Left lung (tissue), 10 donors: ENCODE measurements around the gene UNC13A. TPM values are rescaled to one million over a fixed set of nuclear protein-coding genes. Genes with fewer than 3 reads are reported as not detected.

Source experiments
- ATAC-seq: fragments of 200-7000 bp; cut with Tn5 transposase; one replicate; pipeline ENCODE4 v1.9.1; 2020; ENCODE audit warnings: moderate library complexity
- DNase-seq, 4 donors: peaks; one replicate each; pipeline ENCODE4 v3.0.0-alpha.2; 2013 to 2020
- H3K27ac ChIP-seq, 2 donors: fragments of 200-600 bp; sonication (generic) in 1 of 2; one replicate each; pipeline versions ENCODE4 v1.5.0 to v1.8.0; 2020 to 2021
- H3K27me3 ChIP-seq, 2 donors: fragments of 200-600 bp; sonication (generic) in 1 of 2; one replicate each; pipeline versions ENCODE4 v1.5.0 to v1.8.0; 2020 to 2021
- H3K36me3 ChIP-seq, 2 donors: fragments of 200-600 bp; sonication (generic) in 1 of 2; one replicate each; pipeline versions ENCODE4 v1.5.0 to v1.8.0; 2020 to 2021
- H3K4me1 ChIP-seq, 2 donors: fragments of 200-600 bp; one replicate each; pipeline ENCODE4 v1.8.0; 2021
- H3K4me3 ChIP-seq, 2 donors: fragments of 200-600 bp; sonication (generic) in 1 of 2; one replicate each; pipeline versions ENCODE4 v1.5.0 to v1.8.0; 2020 to 2021; ENCODE audit warnings: mild to moderate bottlenecking in 1 of 2
- H3K9me3 ChIP-seq, 2 donors: fragments of 200-600 bp; sonication (generic) in 1 of 2; one replicate each; pipeline versions ENCODE4 v1.5.0 to v1.8.0; 2020 to 2021
- intact Hi-C, 2 donors: fragments of 100-400 bp; cut with DNase I; formaldehyde crosslinking; loops; one replicate each; pipeline versions ENCODE4 v1.11.2 to v1.14.2; 2022
- polyA plus RNA-seq, 6 donors: library from polyadenylated mRNA; unstranded; fragments of 120-200 nt; gene quantifications; one replicate each; pipeline ENCODE4 v1.2.1, GENCODE V29; 2013; ENCODE audit not compliant: insufficient read length in 6 of 6
- total RNA-seq, 2 donors: library from RNA; stranded (reverse); fragmentation: NEBNext Ultra II Directional; extraction: Animal tissue kit (Norgen Biotek cat#: 25700); gene quantifications; one replicate each; pipeline ENCODE4 v1.2.1, GENCODE V29; 2021
- TF ChIP-seq, protein P1 (sequence below), 2 donors: fragments of 200-600 bp; sonication (generic) in 1 of 2; IDR thresholded peaks; one replicate each; pipeline versions ENCODE4 v1.5.0 to v1.8.0; 2021; ENCODE audit warnings: antibody characterized with exemption in 2 of 2
- donor health status: DM: no; HTN: yes; CAD: no.
- donor health status: DM: no; HTN: no; CAD: no.

Gene UNC13A
- total and polyA plus RNA-seq, 8 donors: 0.15 to 0.98 (median 0.56) TPM

DNA sequence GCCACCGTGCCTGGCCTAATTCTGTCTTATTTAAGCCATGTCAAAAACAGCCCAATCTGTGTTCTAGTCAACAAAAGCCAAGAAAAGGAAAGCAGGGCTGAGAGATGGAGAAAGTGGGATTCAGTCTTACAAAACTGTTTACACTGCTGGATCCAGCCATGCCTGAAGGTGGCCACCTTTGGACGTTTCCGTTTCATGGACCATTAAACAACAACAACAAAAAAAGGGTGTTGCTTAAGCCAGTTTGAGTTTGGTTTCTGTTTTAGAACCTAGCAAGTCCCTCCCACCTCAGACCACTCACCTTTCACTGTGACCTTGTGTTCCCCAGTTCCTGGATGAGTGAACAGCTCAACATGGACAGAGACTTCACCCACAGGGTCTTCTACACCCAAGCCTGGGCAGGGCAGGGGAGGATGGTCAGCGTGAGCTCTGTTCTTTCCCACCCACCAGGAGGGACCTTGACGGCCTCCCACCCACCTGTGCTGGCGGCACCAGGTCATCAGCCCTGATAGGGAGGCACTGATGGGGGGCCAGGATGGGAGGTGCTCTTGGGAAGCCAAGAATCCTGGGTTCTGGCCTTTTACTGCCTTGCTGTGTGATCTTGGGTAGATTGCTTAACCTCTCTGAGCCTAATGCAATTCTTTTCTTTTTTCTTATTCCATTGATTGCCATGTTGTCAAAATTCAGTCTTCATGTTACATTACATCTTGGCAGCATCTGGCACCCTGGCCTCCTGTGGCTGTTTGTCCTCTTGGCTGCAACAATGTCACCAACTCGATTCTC is 76.5 kb downstream of the UNC13A start:
- peaks cover 0 to 33% of the 10 kb centered on the region in 2 donors for H3K27me3 ChIP-seq
- TF ChIP-seq, protein P1, sequence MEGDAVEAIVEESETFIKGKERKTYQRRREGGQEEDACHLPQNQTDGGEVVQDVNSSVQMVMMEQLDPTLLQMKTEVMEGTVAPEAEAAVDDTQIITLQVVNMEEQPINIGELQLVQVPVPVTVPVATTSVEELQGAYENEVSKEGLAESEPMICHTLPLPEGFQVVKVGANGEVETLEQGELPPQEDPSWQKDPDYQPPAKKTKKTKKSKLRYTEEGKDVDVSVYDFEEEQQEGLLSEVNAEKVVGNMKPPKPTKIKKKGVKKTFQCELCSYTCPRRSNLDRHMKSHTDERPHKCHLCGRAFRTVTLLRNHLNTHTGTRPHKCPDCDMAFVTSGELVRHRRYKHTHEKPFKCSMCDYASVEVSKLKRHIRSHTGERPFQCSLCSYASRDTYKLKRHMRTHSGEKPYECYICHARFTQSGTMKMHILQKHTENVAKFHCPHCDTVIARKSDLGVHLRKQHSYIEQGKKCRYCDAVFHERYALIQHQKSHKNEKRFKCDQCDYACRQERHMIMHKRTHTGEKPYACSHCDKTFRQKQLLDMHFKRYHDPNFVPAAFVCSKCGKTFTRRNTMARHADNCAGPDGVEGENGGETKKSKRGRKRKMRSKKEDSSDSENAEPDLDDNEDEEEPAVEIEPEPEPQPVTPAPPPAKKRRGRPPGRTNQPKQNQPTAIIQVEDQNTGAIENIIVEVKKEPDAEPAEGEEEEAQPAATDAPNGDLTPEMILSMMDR (IDR thresholded peaks at IDR 0.05): no peak
- no peaks in the 10 kb centered on the region for H3K9me3 ChIP-seq
- H3K4me3 ChIP-seq: no peak overlapping the region
- intact Hi-C loops: no loop called here
- peaks cover 0 to 4% of the 10 kb centered on the region in 2 donors for H3K4me1 ChIP-seq
- no peak overlapping the region for H3K27ac ChIP-seq
- no peak for DNase-seq
- H3K36me3 ChIP-seq: no peaks in the 10 kb centered on the region
- no peak for ATAC-seq

DNA sequence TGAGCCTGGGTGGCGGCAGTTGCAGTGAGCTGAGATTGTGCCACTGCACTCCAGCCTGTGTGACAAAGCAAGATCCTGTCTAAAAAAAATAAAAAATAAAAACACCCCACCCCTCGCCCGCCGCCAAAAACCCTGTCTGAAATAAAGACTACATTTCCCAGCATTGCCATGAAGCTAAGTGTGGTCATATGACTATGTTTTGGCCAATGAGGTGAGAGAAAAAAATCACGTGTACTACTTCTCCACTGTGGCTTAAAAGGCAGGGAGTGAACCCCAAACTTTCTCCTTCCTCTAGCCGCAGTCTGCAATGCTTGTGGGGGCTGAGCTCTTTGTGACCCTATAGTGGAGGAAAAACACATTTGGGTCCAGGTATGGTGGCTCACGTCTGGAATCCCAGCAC is 77.8 kb downstream of the UNC13A start:
- Histone ChIP-seq H3K27ac (no peak overlapping the region), H3K9me3 (no peaks in the 10 kb centered on the region), H3K4me1 (peaks cover 6 to 13% of the 10 kb centered on the region in 2 donors), H3K27me3 (peaks cover 0 to 33% of the 10 kb centered on the region in 2 donors), H3K36me3 (no peaks in the 10 kb centered on the region), H3K4me3 (no peak overlapping the region)
- intact Hi-C loops: no loop called here
- DNase-seq (no peak), ATAC-seq (no peak)
- TF ChIP-seq, protein P1 (IDR thresholded peaks at IDR 0.05): no peak

DNA sequence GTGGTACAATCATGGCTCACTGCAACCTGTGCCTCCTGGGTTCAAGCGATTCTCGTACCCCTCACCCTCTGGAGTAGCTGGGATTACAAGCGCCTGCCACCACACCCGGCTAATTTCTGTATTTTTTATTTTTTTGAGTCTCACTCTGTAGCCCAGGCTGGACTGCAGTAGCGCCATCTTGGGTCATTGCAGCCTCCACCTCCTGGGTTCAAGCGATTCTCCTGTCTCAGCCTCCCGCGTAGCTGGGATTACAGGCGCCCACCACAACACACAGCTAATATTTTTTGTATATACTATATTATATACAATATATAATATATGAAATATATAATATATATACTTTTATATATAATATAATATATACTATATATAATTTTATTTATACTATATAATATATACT is 80.2 kb downstream of the UNC13A start:
- peaks cover 6 to 13% of the 10 kb centered on the region in 2 donors for H3K4me1 ChIP-seq
- H3K9me3 ChIP-seq: no peaks in the 10 kb centered on the region
- TF ChIP-seq, protein P1 (IDR thresholded peaks at IDR 0.05): no peak
- intact Hi-C loops: no loop called here
- peaks cover 0 to 39% of the 10 kb centered on the region in 2 donors for H3K27me3 ChIP-seq
- no peak for DNase-seq
- H3K27ac ChIP-seq: no peak overlapping the region
- no peaks in the 10 kb centered on the region for H3K36me3 ChIP-seq
- H3K4me3 ChIP-seq: no peak overlapping the region
- no peak for ATAC-seq

DNA sequence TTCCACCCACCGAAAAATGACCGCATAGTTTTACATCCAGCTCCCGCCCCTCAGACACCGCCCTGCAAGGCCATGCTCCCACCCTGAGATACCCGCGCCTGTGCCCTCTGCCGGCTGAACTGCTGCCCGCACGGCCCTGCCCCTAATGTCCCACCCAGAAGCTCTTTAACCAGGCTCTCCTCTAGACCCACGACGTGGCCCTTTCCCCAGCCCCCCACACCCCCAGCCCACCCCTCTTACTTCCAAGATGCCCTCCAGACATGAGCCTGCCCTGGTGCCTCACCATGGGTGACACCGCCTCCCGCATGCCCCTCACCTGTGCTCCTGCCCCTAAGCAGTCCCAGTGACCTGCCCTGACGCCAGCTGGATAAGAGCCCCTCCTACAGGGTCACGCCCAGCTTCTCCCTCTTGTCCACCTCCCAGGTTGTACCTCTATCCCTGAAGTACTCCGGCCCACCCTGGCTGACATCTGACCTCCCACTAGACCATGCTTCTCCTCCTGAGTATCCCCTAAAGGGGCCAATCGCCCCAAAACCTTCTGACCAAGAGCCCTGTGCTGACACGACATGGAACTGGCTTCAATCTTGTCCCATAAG is 81.5 kb downstream of the UNC13A start:
- H3K36me3 ChIP-seq: no peaks in the 10 kb centered on the region
- TF ChIP-seq, protein P1 (IDR thresholded peaks at IDR 0.05): no peak
- H3K4me1 ChIP-seq: peaks cover 6 to 13% of the 10 kb centered on the region in 2 donors
- peak overlapping the region in 1 of 2 donors; percentile 81 for H3K27ac ChIP-seq
- intact Hi-C loops: no loop called here
- ATAC-seq (peak; percentile 3), DNase-seq (no peak)
- H3K9me3 ChIP-seq: no peaks in the 10 kb centered on the region
- peaks cover 0 to 46% of the 10 kb centered on the region in 2 donors for H3K27me3 ChIP-seq
- peak overlapping the region in 1 of 2 donors; percentile 48 for H3K4me3 ChIP-seq
